MG63 (cell line): ENCODE results near the gene RELA. TPM values are rescaled to one million over a fixed set of nuclear protein-coding genes. Genes with fewer than 3 reads are reported as not detected.
"Not testable (repeated sequence)": the region's sequence is repeated elsewhere in the genome, so short reads cannot be mapped to it uniquely, and the experiment has no call there.

ENCODE experiments used
- DNase-seq: peaks from one replicate; pipeline ENCODE4 v3.0.0-alpha.2; 2020
- H3K27me3 ChIP-seq: fragments of 250-450 bp; sonication (Bioruptor Pico); 2 replicates; pipeline ENCODE4 v1.5.1; 2020; ENCODE audit warnings: mild to moderate bottlenecking, moderate library complexity
- H3K36me3 ChIP-seq: fragments of 250-450 bp; sonication (Bioruptor Pico); 2 replicates; pipeline ENCODE4 v1.5.1; 2020; ENCODE audit warnings: mild to moderate bottlenecking, moderate library complexity
- H3K4me3 ChIP-seq: fragments of 250-450 bp; sonication (Bioruptor Pico); 2 replicates; pipeline ENCODE4 v1.5.1; 2020; ENCODE audit warnings: mild to moderate bottlenecking, moderate library complexity
- H3K9me3 ChIP-seq: fragments of 250-450 bp; sonication (Bioruptor Pico); 2 replicates; pipeline ENCODE4 v1.5.1; 2020; ENCODE audit warnings: mild to moderate bottlenecking, moderate library complexity
- total RNA-seq: library from RNA; depleted of rRNA; stranded (reverse); fragments of >200 nt; shearing (Covaris generic); gene quantifications from 2 replicates; pipeline ENCODE4 v1.2.3, GENCODE V29; 2014; ENCODE audit warnings: low replicate concordance

Gene RELA
- total RNA-seq, 1 experiment from 2014 or later = 56.1 TPM

DNA sequence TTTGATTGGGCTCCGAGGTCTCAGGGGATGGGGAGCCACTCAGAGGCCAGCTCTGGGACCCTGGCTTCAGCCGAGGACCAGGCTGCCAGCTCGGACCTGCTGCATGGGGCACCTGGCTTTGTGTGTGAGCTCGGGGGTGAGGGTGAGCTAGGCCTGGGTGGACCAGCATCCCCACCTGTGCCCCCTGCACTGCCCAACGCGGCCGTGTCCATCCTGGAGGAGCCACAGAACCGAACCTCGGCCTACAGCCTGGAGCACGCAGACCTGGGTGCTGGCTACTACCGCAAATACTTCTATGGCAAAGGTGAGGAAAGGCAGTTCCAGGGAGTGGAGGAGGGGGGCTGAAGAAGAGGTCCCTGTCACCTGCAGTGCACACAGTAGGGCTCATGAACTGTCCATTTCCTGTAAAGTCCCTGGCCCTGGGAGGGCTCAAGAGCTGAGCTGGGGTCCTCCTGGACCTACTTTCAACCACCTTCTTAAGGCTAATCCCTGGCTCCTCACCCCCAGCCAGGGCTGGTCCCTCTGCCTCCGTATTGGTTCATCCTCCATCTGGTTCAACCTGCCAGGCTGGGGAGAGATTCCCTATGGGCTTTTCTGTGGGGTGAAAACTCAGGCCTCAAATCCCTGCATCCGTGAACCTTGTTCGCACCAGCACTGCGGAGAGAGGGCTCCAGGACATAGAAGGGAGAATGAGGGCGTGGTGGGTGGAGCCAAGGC is 21.3 kb downstream of the RELA start:
- no peak overlapping the region for H3K4me3 ChIP-seq
- no peaks in the 10 kb centered on the region for H3K27me3 ChIP-seq
- H3K36me3 ChIP-seq = peaks cover 35% of the 10 kb centered on the region
- no peak for DNase-seq
- no peaks in the 10 kb centered on the region for H3K9me3 ChIP-seq

- Histone ChIP-seq H3K9me3 (no peaks in the 10 kb centered on the region), H3K36me3 (peaks cover 38% of the 10 kb centered on the region), H3K4me3 (no peak overlapping the region), H3K27me3 (no peaks in the 10 kb centered on the region)
- DNase-seq = no peak
These were observed 22.0 kb downstream of the RELA start for GRCh38 chr11:65640483-65641296.

DNA sequence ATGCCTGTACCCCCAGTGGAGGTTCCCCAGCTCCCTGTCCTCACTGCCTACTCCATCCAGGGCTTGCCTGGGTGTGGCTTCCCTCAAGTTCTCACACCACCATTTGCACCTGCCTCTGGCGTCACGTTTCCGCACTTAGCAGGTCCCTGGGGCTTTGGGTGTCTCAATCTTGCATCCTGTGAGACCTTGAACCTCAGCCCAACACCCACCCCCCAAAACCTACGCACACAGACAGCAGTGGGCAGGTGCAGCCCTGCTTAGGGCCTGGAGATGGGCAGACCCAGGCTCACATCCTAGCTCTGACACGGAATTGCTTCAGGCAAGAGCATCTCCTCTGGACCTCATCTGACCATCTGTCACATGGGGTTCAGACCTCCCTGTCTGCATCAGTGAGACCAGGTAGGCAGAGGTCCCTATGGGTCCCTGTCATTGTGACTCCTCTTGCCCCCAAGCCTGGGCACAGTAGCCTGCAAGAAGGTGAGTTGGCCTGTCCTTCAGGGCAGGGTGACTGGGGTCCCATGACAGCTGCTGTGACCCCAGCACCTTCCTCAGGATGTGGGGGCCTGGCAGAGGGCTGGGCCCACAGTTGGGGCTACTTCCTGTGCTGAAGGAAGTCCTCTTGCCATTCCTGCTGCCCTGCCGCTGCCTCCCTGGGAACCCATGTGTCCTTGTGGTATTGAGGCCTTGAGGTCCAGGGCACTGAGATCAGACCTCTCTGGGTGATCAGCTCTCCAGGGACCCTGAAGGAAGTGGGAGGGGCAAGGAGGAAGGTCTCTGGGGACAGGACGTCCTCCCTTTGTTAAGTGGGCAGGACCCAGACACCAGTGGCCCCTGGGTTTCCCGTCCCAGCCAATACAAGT is 22.9 kb downstream of the RELA start:
- no peaks in the 10 kb centered on the region for H3K27me3 ChIP-seq
- no peak for DNase-seq
- H3K36me3 ChIP-seq = peaks cover 45% of the 10 kb centered on the region
- no peak overlapping the region for H3K4me3 ChIP-seq
- H3K9me3 ChIP-seq = no peaks in the 10 kb centered on the region

- H3K4me3 ChIP-seq, DNase-seq, H3K9me3 ChIP-seq, H3K27me3 ChIP-seq: not testable (repeated sequence)
- peaks cover 47% of the 10 kb centered on the region for H3K36me3 ChIP-seq
These were observed 23.5 kb downstream of the RELA start for GRCh38 chr11:65639228-65639597.

GRCh38 chr11:65637794-65638419 is 24.8 kb downstream of the RELA start, which contains the start of gene SIPA1:
Gene SIPA1 (plus strand): TSS chr11:65638101. CDS start chr11:65640922, 2,821 bp downstream.
- DNase-seq = peak; percentile 93
- H3K4me3 ChIP-seq = peak within 1 kb of the TSS; percentile 58
- H3K27me3 ChIP-seq = no peaks in the 10 kb centered on the region
- H3K36me3 ChIP-seq = peaks cover 40% of the 10 kb centered on the region
- H3K9me3 ChIP-seq = no peaks in the 10 kb centered on the region

DNA sequence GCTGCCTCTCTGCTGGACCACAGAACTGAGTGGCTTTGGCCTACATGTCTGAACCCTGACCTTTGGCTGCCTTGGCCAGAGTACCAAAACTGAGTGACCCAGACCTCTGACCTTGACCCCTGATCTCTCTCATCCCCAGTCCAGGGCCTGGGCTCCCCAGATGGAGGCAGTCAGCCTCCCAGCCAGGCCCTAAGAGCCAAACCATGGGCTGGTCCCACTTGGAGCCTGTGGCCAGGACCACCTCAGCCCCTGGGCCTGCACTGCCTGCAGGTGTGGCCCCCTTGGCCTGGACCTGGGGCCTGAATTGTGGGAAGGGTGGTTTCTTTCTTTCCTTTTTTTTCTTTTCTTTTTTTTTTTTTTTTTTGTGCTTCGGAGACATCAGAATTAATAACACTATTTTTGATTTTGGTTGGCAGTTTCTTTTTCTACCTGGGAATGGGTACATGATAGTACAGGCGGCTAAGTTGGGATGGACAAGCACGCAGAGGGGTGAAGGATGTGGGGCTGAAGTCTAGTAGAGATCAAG is 25.6 kb downstream of the RELA start:
- Histone ChIP-seq H3K4me3 (peak overlapping the region; percentile 58), H3K36me3 (peaks cover 33% of the 10 kb centered on the region), H3K27me3 (no peaks in the 10 kb centered on the region), H3K9me3 (no peaks in the 10 kb centered on the region)
- DNase-seq = no peak

DNA sequence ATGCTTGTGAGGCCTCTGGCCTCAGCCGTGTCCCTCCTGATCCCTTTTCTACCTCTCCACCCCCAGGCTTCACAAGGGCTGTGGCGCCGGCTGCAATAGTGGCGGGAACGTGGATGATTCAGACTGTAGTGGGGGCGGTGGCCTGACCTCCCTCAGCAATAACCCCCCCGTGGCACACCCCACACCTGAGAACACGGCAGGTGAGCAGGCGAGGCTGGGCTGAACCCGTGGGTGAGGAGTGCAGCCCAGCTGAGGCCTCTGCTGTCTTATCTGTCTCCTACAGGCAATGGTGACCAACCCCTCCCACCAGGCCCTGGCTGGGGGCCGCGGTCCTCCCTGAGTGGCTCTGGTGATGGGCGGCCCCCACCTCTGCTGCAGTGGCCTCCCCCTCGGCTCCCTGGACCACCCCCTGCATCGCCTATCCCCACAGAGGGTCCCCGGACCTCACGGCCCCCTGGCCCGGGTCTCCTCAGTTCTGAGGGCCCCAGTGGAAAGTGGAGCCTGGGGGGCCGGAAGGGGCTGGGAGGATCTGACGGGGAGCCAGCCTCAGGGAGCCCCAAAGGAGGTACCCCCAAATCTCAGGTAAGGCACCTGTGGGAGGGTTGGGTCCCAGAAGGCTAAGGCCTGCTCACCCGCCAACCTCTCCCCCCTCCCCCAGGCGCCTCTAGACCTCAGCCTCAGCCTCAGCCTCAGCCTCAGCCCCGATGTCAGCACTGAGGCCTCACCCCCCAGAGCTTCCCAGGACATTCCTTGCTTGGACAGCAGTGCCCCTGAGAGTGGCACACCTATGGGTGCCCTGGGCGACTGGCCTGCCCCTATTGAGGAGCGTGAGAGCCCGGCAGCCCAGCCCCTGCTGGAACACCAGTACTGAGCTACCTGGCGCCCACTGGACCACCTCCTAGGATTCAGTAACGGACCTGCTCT is 26.3 kb downstream of the RELA start:
- Histone ChIP-seq H3K4me3 (no peak overlapping the region), H3K27me3 (no peaks in the 10 kb centered on the region), H3K9me3 (no peaks in the 10 kb centered on the region), H3K36me3 (peaks cover 35% of the 10 kb centered on the region)
- DNase-seq = no peak

DNA sequence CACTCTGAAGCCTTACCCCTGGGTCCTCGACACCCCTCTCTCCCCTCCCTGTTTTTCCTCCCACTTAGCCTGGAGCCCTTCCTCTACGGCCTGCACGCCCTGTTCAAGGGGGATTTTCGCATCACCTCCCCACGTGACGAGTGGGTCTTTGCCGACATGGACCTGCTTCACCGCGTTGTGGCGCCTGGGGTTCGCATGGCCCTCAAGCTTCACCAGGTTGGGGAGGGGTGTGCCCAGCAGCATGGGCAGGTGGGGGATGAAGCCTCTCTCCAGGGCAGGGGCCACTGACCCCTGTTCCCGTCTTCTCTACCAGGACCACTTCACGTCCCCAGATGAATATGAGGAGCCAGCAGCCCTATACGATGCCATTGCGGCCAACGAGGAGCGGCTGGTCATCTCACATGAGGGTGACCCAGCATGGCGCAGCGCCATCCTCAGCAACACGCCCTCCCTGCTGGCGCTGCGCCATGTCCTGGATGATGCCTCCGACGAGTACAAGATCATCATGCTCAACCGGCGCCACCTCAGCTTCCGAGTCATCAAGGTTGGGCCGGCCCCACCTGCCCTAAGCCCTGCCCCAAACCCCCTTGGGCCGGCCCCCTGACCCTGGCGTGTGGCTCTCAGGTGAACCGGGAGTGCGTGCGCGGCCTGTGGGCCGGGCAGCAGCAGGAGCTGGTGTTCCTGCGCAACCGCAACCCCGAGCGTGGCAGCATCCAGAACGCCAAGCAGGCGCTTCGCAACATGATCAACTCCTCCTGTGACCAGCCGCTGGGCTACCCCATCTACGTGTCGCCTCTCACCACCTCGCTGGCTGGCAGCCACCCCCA is 27.6 kb downstream of the RELA start:
- Histone ChIP-seq H3K36me3 (peaks cover 39% of the 10 kb centered on the region), H3K27me3 (no peaks in the 10 kb centered on the region), H3K9me3 (no peaks in the 10 kb centered on the region), H3K4me3 (no peak overlapping the region)
- no peak for DNase-seq

DNA sequence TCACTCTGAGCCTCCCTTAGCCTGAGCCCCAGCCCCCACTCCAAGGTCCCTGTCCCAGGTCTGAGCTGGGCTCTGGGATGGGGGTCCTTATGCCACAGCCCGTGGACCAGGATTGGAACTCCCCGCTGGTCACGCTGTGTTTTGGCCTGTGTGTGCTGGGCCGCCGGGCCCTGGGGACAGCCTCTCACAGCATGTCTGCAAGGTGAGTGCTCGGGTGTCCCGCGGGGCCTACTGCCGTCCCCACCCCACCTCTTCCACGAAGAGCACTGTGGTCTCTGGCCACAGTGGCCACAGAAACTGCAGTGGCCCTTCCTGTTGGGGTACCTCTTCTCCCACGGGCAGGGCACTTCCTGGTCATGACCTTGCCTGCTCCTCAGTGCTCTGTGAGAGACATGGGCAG is 28.3 kb downstream of the RELA start:
- no peak for DNase-seq
- no peaks in the 10 kb centered on the region for H3K27me3 ChIP-seq
- no peak overlapping the region for H3K4me3 ChIP-seq
- no peaks in the 10 kb centered on the region for H3K9me3 ChIP-seq
- peaks cover 45% of the 10 kb centered on the region for H3K36me3 ChIP-seq

- Histone ChIP-seq H3K4me3 (no peak overlapping the region), H3K27me3 (no peaks in the 10 kb centered on the region), H3K9me3 (no peaks in the 10 kb centered on the region), H3K36me3 (peaks cover 49% of the 10 kb centered on the region)
- DNase-seq = no peak
These were observed 28.6 kb downstream of the RELA start for GRCh38 chr11:65634109-65634436.

DNA sequence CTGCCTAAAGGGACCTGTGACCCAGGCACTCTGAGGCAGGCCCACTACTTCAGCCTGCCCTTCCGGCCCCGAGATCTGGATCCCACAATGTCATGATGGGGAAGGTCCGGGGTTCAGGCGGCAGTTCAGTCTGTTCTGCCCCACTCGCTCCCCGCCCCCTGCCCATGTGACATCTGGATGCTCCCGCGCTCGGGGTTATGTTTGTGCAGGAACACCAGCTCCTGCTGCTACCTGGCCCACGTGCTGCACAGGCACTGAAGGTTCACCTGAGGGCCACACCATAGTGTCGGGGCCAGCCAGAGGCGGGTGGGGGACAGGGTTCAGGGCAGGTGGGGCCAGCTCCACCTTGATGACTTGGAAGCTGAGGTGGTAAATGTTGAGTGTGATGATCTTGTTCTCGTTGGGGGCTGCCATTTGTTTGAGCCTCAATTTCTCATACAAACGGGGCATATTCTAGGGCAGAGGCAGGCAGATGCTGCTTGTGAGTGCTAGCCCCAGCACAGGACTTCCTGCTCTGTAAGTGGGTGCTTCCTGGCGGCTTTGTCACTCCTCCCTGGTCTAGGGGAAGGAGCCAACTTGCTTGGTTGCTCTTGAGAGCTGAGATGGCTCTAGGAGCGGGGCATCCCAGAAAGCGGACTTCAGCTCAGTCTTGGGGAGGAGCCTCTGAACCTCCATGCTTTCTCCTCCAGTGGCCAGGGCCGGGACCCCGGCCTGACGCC is 29.2 kb downstream of the RELA start:
- Histone ChIP-seq H3K9me3 (no peaks in the 10 kb centered on the region), H3K4me3 (no peak overlapping the region), H3K27me3 (no peaks in the 10 kb centered on the region), H3K36me3 (peaks cover 49% of the 10 kb centered on the region)
- DNase-seq = no peak

GRCh38 chr11:65630215-65630614 is 32.5 kb downstream of the RELA start:
- Histone ChIP-seq H3K4me3 (no peak overlapping the region), H3K9me3 (no peaks in the 10 kb centered on the region), H3K36me3 (peaks cover 49% of the 10 kb centered on the region), H3K27me3 (no peaks in the 10 kb centered on the region)
- no peak for DNase-seq

DNA sequence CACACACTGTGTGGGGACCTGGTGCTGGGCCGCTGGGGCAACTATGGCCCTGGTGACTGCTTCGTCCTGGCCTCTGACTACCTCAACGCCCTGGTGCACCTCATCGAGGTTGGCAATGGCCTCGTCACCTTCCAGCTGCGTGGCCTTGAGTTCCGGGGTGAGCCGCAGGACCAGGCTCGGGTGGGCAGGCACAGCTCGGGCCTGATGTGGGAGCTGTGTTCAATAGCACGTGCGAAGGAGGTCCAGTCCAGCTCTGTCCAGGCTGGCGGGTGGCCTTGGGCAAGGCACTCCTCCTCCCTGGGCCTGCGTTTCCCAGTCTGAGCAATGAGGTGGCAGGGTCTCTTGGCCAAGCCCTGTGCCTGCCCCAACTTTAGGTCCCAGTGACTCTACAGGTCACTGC is 33.1 kb downstream of the RELA start:
- H3K27me3 ChIP-seq = no peaks in the 10 kb centered on the region
- peaks cover 45% of the 10 kb centered on the region for H3K36me3 ChIP-seq
- no peak overlapping the region for H3K4me3 ChIP-seq
- no peak for DNase-seq
- no peaks in the 10 kb centered on the region for H3K9me3 ChIP-seq

DNA sequence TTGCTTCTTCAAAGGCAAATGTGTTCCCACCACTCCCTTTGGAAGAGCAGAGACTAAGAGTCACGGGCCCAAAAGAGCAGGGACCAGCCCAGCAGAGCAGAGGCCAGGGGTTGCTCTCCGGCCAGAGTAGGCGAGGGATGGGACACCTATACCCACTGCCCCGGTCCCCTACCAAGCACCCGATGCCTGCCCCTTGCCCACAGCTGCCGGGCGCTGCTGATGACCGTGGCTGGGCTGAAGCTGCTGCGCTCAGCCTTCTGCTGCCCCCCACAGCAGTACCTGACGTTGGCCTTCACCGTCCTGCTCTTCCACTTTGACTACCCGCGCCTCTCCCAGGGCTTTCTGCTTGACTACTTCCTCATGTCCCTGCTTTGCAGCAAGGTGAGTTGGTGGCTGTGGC is 35.5 kb downstream of the RELA start:
- Histone ChIP-seq H3K27me3 (no peaks in the 10 kb centered on the region), H3K36me3 (peaks cover 57% of the 10 kb centered on the region), H3K4me3 (no peak overlapping the region), H3K9me3 (no peaks in the 10 kb centered on the region)
- DNase-seq = no peak
